HCT116 (cell line): ENCODE data around the gene PAIP1. TPM values are rescaled to one million over a fixed set of nuclear protein-coding genes. Genes with fewer than 3 reads are reported as not detected.

ENCODE experiments used
- ATAC-seq: fragments of 200-7000 bp; cut with Tn5 transposase; 2 replicates; pipeline ENCODE4 v1.9.1; 2020; ENCODE audit warnings: mild to moderate bottlenecking, moderate library complexity
- BruUV-seq: library from RNA; stranded (reverse); fragments of 400-500 nt; replicated peaks from 2 replicates; lab custom pipeline; 2021; lab: Mats Ljungman, UMichigan
- CTCF ChIA-PET: fragments of 300-600 bp; sonication (Branson Sonifier 250); formaldehyde crosslinking; loops from one replicate; lab custom pipeline; 2021; ENCODE audit warnings: antibody characterized with exemption; lab: Charles Lee
- POLR2A ChIA-PET: fragments of 300-600, 350-600 bp; sonication (Branson Sonifier 250); formaldehyde crosslinking; loops from one replicate; lab custom pipeline; 2021; ENCODE audit warnings: antibody characterized with exemption; lab: Charles Lee
- RAD21 ChIA-PET, 2 experiments: fragments of 300-600 bp; sonication (Branson Sonifier 250); formaldehyde crosslinking; loops; one replicate each; lab custom pipeline; 2023; ENCODE audit warnings: low total read pairs in 2 of 2; ENCODE audit not compliant: uncharacterized antibody in 2 of 2, unreplicated experiment in 2 of 2, low non-redundant PET in 1 of 2; lab: Charles Lee
- DNase-seq: peaks from one replicate; pipeline ENCODE4 v3.0.0-alpha.2; 2010; ENCODE audit warnings: low read depth, low spot score
- H2AFZ ChIP-seq: fragments of 200-600 bp; shearing (Covaris generic), sonication (generic); 2 replicates; pipeline ENCODE4 v1.6.1; 2017; ENCODE audit warnings: low read depth, mixed run types, mixed read lengths, antibody characterized with exemption, low read length; ENCODE audit not compliant: poor library complexity, severe bottlenecking
- H3K27ac ChIP-seq: 2 replicates; pipeline ENCODE4 v1.5.1; 2012; ENCODE audit warnings: low read depth, low read length
- H3K27me3 ChIP-seq: fragments of 200-600 bp; sonication (generic); 2 replicates; pipeline ENCODE4 v1.6.1; 2016; ENCODE audit warnings: mixed run types, low read length, mixed read lengths; ENCODE audit not compliant: insufficient read depth
- H3K36me3 ChIP-seq, 2 experiments: fragments of 200-500 bp in 1 of 2; fragments of 200-600 bp in 1 of 2; sonication (Bioruptor generic) in 1 of 2; sonication (generic) in 1 of 2; 2 replicates each; pipeline versions ENCODE4 v1.5.1 to v1.6.1; 2014 to 2016; ENCODE audit warnings: low read length in 2 of 2, inconsistent platforms in 1 of 2, mixed read lengths in 1 of 2, mixed run types in 1 of 2; ENCODE audit not compliant: insufficient read depth in 2 of 2, control insufficient read depth in 1 of 2
- H3K4me1 ChIP-seq, 2 experiments: fragments of 200-600 bp in 1 of 2; sonication (generic) in 1 of 2; 2 replicates each; pipeline versions ENCODE4 v1.5.1 to v1.6.1; 2012 to 2017; ENCODE audit warnings: low read length in 2 of 2, inconsistent platforms in 1 of 2, mild to moderate bottlenecking in 1 of 2, mixed read lengths in 1 of 2, mixed run types in 1 of 2, moderate library complexity in 1 of 2; ENCODE audit not compliant: insufficient read depth in 2 of 2, control insufficient read depth in 1 of 2
- H3K4me2 ChIP-seq: fragments of 200-600 bp; sonication (generic); 2 replicates; pipeline ENCODE4 v1.6.1; 2017; ENCODE audit warnings: mixed run types, low read length, mixed read lengths
- H3K4me3 ChIP-seq, 2 experiments: fragments of 200-600 bp in 1 of 2; sonication (generic) in 1 of 2; replicated peaks in 1 of 2; 2 replicates each; pipeline ENCODE4 v1.5.1; 2011 to 2016; ENCODE audit warnings: low read length in 2 of 2, control low read depth in 1 of 2, low read depth in 1 of 2, mild to moderate bottlenecking in 1 of 2, mixed read lengths in 1 of 2, mixed run types in 1 of 2
- H3K79me2 ChIP-seq: fragments of 200-600 bp; sonication (generic); 2 replicates; pipeline ENCODE4 v1.6.1; 2017; ENCODE audit warnings: mild to moderate bottlenecking, mixed run types, low read length, moderate library complexity, mixed read lengths; ENCODE audit not compliant: insufficient read depth
- H3K9ac ChIP-seq: fragments of 200-600 bp; sonication (generic); 2 replicates; pipeline ENCODE4 v1.6.1; 2016; ENCODE audit warnings: low read length, mixed read lengths
- H3K9me2 ChIP-seq: fragments of 200-600 bp; sonication (generic), shearing (Covaris generic); 2 replicates; pipeline ENCODE4 v1.6.1; 2017; ENCODE audit warnings: mixed run types, mild to moderate bottlenecking, moderate library complexity; ENCODE audit not compliant: insufficient read depth
- H3K9me3 ChIP-seq, 2 experiments: fragments of 200-500 bp in 1 of 2; fragments of 200-600 bp in 1 of 2; sonication (Bioruptor generic) in 1 of 2; sonication (generic) in 1 of 2; 2 replicates each; pipeline ENCODE4 v1.6.1; 2014 to 2017; ENCODE audit warnings: low read length in 2 of 2, mixed read lengths in 2 of 2, inconsistent platforms in 1 of 2, low read depth in 1 of 2, mild to moderate bottlenecking in 1 of 2, mixed run types in 1 of 2, moderate library complexity in 1 of 2; ENCODE audit not compliant: control insufficient read depth in 1 of 2, insufficient read depth in 1 of 2
- H4K20me1 ChIP-seq: fragments of 200-600 bp; sonication (generic), shearing (Covaris generic); 2 replicates; pipeline ENCODE4 v1.6.1; 2017; ENCODE audit warnings: mixed run types, mild to moderate bottlenecking, moderate library complexity; ENCODE audit not compliant: insufficient read depth
- CBX3 ChIP-seq: IDR thresholded peaks from 2 replicates; pipeline ENCODE4 v1.6.1; 2012; ENCODE audit warnings: low read depth
- CEBPB ChIP-seq: IDR thresholded peaks from 2 replicates; pipeline ENCODE4 v1.6.1; 2012; ENCODE audit warnings: low read depth
- CTCF ChIP-seq, 3 experiments: fragments of 200-600 bp in 1 of 3; sonication (generic) in 1 of 3; IDR thresholded peaks in 2 of 3; conservative IDR thresholded peaks in 1 of 3; 2 replicates each; pipeline ENCODE4 v1.5.1; 2012 to 2017; ENCODE audit warnings: low read depth in 2 of 3, low read length in 2 of 3, antibody characterized with exemption in 1 of 3, borderline replicate concordance in 1 of 3, control low read depth in 1 of 3, mild to moderate bottlenecking in 1 of 3, mixed read lengths in 1 of 3, mixed run types in 1 of 3, moderate library complexity in 1 of 3; ENCODE audit not compliant: insufficient read depth in 1 of 3
- ELF1 ChIP-seq: IDR thresholded peaks from 2 replicates; pipeline ENCODE4 v1.6.1; 2012; ENCODE audit warnings: low read depth, borderline replicate concordance
- POLR2A ChIP-seq: IDR thresholded peaks from 2 replicates; pipeline ENCODE4 v1.7.0; 2011; ENCODE audit warnings: borderline replicate concordance; ENCODE audit not compliant: insufficient read depth, insufficient read length; ENCODE audit errors: extremely low read depth
- REST ChIP-seq: IDR thresholded peaks from 2 replicates; pipeline ENCODE4 v1.6.1; 2012; ENCODE audit warnings: low read depth
- SIN3A ChIP-seq: IDR thresholded peaks from 2 replicates; pipeline ENCODE4 v1.6.1; 2012; ENCODE audit warnings: low read depth
- TCF7L2 ChIP-seq: IDR thresholded peaks from 2 replicates; pipeline ENCODE4 v1.7.0; 2011; ENCODE audit warnings: borderline replicate concordance, inconsistent platforms; ENCODE audit not compliant: insufficient read depth, insufficient read length; ENCODE audit errors: extremely low read depth
- YY1 ChIP-seq: IDR thresholded peaks from 2 replicates; pipeline ENCODE4 v1.6.1; 2011; ENCODE audit warnings: low read length, low read depth, moderate library complexity, mild to moderate bottlenecking; ENCODE audit not compliant: insufficient replicate concordance; ENCODE audit errors: extremely low read depth
- ZFX ChIP-seq: fragments of 450-650 bp; IDR thresholded peaks from 2 replicates; pipeline ENCODE4 v1.6.1; 2017
- ZNF274 ChIP-seq: fragments of 200-500 bp; sonication (Bioruptor generic); IDR thresholded peaks from 2 replicates; pipeline ENCODE4 v1.6.1; 2014; ENCODE audit warnings: mild to moderate bottlenecking, low read depth, low read length, inconsistent platforms
- intact Hi-C: fragments of 100-400 bp; cut with micrococcal nuclease; formaldehyde crosslinking; loops from 2 replicates; pipeline ENCODE4 v1.10.0; 2022
- total RNA-seq: library from RNA; stranded (reverse); gene quantifications from one replicate; pipeline ENCODE4 v1.2.1, GENCODE V29; 2021; ENCODE audit not compliant: unreplicated experiment
- TF ChIP-seq, protein P1 (sequence below): IDR thresholded peaks from 2 replicates; pipeline ENCODE4 v1.6.1; 2011; ENCODE audit warnings: mild to moderate bottlenecking, low read length, moderate library complexity; ENCODE audit not compliant: insufficient replicate concordance; ENCODE audit errors: extremely low read depth

The PAIP1 gene
- total RNA-seq, 1 experiment from 2014 or later = 83.8 TPM

DNA sequence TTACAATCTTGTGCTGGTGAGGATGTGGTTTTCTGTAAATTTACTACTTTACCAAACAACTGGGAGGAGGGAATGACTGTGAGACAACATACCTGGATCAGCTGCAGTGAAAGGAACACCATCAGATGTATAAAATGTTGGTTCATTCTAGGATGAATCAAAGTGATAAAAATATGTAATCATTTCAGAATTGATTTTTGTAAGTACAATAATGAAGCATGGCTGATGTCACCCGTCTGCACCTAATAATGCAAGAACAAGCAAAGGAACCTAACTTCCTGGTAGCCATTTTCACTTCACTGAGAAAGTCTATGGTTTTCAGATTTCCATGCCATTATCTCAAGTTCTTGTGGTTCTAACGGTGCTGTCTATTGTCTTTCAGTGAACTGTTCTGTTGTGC lies 23.2 kb downstream of the PAIP1 start:
- no peak overlapping the region for H3K9ac ChIP-seq
- no peak for DNase-seq
- intact Hi-C loops = no loop called here
- no peaks in the 10 kb centered on the region for H3K9me2 ChIP-seq
- H4K20me1 ChIP-seq = 0 out of 2 replicates have a peak, but pooled peaks cover 4% of the 10 kb centered on the region
- no peak overlapping the region for H3K4me2 ChIP-seq
- no peaks in the 10 kb centered on the region for H3K9me3 ChIP-seq
- H3K36me3 ChIP-seq = peaks cover 54 to 58% of the 10 kb centered on the region in 2 experiments
- ChIA-PET POLR2A (no interaction called here), RAD21 (no interaction called here), CTCF (no interaction called here)
- no peak overlapping the region for H3K4me3 ChIP-seq
- H3K27me3 ChIP-seq = no peaks in the 10 kb centered on the region
- H2AFZ ChIP-seq = no peak overlapping the region
- ATAC-seq = no peak
- no peak overlapping the region for H3K27ac ChIP-seq
- BruUV-seq = no TSS peak
- TF ChIP-seq ZNF274 (no peak), SIN3A (no peak), CTCF (IDR thresholded peaks at IDR 0.05 in 2 of 3, conservative IDR thresholded peaks at IDR 0.05 in 1 of 3; ENCODE audit: borderline replicate concordance in 1 of 3, insufficient read depth in 1 of 3, low read depth in 2 of 3, low read length in 2 of 3) (no peak), YY1 (no peak), CBX3 (no peak), ZFX (no peak), ELF1 (no peak), TCF7L2 (no peak), REST (no peak), CEBPB (no peak), POLR2A (no peak)
- TF ChIP-seq, protein P1, sequence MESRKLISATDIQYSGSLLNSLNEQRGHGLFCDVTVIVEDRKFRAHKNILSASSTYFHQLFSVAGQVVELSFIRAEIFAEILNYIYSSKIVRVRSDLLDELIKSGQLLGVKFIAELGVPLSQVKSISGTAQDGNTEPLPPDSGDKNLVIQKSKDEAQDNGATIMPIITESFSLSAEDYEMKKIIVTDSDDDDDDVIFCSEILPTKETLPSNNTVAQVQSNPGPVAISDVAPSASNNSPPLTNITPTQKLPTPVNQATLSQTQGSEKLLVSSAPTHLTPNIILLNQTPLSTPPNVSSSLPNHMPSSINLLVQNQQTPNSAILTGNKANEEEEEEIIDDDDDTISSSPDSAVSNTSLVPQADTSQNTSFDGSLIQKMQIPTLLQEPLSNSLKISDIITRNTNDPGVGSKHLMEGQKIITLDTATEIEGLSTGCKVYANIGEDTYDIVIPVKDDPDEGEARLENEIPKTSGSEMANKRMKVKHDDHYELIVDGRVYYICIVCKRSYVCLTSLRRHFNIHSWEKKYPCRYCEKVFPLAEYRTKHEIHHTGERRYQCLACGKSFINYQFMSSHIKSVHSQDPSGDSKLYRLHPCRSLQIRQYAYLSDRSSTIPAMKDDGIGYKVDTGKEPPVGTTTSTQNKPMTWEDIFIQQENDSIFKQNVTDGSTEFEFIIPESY = no peak
- H3K4me1 ChIP-seq = no peaks in the 10 kb centered on the region
- peaks cover 7% of the 10 kb centered on the region for H3K79me2 ChIP-seq
